HG02759 (cell line): ENCODE results near the gene ANXA2.
A peak's percentile ranks its signal among the peaks of the same experiment; 100 is the strongest.
"Not testable (repeated sequence)": the region's sequence is repeated elsewhere in the genome, so short reads cannot be mapped to it uniquely, and the experiment has no call there.

Experiments used
- ATAC-seq: cut with Tn5 transposase; IDR thresholded peaks from one replicate; pipeline ENCODE4 v1.9.1; 2021; ENCODE audit warnings: mild to moderate bottlenecking, moderate library complexity; ENCODE audit not compliant: unreplicated experiment

ANXA2 gene

DNA sequence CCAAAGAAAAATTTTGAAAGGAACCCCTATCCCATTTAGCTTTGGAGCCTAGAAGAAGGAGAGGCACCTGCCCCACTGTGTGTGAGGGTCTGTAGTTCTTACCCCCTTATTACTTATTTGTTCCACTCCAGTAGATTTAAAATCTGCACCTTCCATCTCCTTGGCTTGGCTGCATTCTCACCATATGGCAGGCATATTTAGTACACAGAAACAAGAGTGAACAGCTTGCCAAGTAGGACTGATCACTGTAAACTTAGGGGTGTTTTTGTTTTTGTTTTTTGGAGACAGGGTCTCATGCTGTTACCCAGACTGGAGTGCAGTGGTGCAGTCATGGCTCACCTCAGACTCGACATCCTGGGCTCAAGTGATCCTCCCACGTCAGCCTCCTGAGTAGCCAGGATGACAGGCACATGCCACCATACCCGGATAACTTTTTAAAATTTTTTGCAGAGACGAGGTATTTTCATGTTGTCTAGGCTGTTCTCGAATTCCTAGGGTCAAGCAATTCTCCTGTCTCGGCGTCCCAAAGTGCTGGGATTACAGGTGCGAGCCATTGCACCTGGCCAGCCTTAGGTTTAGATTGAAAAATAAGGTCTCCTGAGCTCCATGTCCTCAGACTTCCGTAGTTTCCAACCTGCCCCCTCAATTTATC, 14.1 kb upstream of the ANXA2 start:
- ATAC-seq = no peak

GRCh38 chr15:60410350-60410749, 12.6 kb upstream of the ANXA2 start:
- not testable (repeated sequence) for ATAC-seq

DNA sequence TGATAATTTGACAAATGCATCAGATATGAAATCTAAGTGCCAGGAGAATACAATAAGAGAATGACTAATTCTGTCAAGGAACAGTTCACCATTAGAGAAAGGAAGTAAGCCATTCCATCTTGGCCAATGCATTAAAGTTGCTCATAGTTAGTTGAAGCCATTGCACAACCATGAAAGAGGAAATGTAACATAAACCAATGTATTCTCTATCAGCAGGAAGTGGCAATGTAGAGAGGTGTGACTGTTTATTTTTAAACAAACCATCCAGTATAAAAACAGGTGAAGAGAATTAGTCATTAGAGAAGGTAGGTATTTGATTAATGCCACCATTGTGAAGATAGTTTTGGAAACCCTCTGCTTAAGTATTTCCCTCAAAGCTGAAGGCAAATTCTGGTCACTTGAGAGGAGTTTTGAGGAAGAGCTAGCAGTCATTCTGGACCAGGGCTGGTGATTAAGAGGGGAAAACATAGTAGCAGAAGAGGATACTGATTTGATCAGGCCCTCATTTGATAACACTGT, 10.7 kb upstream of the ANXA2 start:
- ATAC-seq = no peak

- no peak for ATAC-seq
These were observed 9.6 kb upstream of the ANXA2 start for GRCh38 chr15:60407415-60407805.

DNA sequence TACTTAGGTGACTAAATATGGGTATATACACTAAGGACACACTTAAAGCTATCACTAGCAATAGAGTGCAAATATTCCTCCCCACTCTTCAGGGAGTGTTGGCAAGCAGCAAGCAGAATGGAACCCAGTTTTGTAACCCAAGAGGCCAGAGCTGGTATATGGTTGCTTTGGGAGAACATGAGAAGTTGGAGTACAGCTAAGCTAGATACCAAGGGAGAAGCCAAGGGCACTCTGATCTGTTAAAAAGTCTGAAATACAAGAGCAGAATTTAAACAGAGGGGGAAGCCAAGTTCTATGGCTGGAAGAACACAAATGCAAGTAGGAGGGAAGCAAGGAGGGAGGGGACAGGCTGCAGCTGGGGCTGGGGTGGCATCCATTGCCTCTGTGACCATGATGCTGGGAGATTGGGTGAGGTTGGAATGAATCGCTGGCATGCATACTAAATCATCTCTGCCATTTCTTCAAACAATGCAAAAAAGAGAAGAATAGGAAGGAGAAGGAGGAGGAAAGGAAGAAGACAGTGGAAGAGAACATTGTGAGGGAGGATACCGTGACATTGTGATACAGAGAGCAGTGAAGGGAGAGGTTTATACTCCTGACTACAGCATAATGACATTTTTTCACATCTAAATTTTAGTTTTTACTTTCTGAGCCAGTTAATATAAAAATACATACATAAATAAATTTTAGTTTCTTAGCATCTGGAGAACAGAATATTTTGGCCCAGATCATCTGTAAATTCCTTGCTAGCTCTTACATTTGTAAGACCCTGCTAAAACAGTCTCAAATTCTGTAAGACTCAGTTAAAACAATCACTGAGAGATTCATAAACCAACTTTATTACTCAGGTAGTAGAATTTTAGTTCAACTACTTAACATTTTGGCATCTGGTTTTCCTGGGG, 9.0 kb upstream of the ANXA2 start:
- no peak for ATAC-seq

DNA sequence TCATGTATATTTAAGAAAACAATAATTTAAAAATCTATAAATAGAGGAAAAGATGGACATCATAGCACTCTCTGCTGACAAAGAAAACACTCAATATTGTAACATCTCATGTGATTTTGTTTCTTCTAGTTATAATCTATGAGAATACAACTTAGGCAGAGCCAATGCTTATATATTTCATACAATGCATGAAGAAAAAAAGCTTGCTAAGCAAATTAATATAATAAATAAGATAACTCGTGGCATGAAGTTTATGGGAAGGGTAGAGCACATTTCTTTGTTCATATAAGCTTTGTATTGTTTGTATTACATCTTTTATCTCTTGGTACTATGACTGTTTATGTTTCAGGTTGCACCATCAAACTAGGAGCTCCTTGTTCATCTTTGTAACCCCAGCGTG, 7.6 kb upstream of the ANXA2 start:
- no peak for ATAC-seq

- not testable (repeated sequence) for ATAC-seq
These were observed 6.6 kb upstream of the ANXA2 start for GRCh38 chr15:60404351-60404750.

DNA sequence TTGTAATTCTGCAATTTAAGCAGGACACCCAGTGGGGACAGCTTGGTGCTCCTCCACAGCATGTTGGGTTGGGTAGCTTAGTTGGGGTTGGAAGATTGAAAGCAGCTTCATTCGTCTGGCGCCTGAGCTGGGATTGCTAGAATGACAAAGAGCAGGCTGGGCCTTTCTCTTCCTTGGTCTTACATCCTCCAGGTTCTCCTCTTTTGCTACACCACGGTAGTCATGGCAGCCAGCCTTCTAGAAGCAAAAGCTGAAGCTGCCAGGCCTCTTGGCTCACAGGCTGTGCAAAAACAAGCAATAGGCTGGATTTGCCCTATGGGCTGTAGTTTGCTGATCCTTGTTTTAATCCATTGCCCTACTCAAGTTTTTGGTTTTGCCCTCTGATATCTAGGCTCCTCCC, 3.2 kb upstream of the ANXA2 start:
- ATAC-seq = no peak

DNA sequence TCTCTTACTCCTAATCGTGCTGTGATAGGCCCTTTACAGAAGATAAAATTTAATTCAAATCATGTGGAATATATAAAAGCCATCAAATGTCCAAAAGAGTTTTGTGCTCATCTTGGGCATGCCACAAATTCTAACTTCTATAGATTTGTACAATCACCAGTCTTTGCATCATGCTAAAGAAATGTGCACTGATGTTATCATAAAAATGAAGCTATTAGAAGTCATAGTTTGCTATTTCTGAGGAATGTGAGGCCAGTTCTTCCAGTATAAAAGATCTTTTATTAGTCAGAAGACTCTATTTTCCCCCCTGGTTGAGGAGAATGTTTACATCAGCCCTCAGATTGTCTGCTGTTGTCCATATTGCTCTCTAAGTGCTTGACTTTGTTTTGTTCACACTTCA, 2.1 kb upstream of the ANXA2 start:
- no peak for ATAC-seq

- ATAC-seq = no peak
These were observed 1.6 kb upstream of the ANXA2 start for GRCh38 chr15:60399246-60399915.

GRCh38 chr15:60396958-60397771, 621 bp downstream of the ANXA2 start:
- ATAC-seq = peak; percentile 69

DNA sequence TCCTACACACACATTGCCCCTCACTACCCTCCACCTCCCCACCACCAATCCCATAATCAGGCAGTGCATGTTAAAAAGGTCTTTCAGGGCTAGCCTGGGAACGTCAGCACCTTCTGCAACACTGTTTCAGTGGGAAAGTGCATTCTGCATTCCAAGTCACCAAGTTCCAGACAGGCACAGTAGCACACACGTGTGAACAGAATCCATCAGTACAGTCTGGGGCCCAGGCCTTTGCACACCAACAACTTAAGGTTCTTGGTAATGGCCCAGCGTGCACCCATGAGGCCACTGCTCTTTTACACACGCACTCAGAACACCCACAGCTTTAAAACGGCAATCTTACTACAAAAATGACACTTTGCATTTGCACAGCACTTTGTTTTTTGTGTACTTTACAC, 1.2 kb downstream of the ANXA2 start:
- no peak for ATAC-seq

DNA sequence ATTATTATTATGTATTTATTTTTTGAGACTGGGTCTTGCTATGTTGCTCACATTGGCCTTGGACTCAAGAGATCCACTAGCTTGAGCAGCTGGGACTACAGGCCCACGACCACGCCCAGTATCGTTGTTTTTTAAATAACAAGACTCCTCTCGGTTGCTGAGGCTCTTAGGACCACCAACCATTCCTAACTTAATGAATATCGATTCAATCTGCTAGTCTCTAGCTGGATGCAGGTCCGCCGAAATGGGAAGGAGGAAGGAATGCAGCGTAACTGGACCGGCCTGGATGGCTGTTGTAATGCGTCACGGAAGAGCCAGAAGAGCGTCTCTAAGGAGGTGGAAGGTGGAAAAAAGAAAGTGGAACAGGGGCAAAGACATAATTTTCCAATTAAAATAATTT, 1.7 kb downstream of the ANXA2 start:
- ATAC-seq = no peak

- no peak for ATAC-seq
These were observed 2.3 kb downstream of the ANXA2 start for GRCh38 chr15:60395276-60396011.

DNA sequence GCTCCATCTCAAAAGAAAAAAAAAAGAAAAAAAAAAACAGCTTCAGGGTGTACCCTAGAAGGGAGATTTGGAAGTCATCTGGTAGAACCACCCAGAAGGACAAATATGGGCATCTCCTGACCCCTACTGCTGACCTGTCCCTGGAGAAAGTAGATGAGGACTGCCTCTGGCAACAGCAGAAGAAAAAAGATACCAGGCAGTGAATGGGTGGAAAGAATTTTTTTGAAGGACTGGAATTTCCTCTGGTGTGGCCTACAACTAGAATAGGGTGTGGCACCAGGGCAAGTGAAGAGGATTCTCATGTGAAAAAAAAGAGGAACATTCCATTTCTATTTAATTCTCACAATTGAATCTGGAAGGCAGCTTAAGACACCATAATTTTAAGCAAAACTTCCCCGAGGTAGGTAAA, 3.1 kb downstream of the ANXA2 start:
- ATAC-seq = no peak

GRCh38 chr15:60392986-60393790, 4.6 kb downstream of the ANXA2 start:
- ATAC-seq = no peak

DNA sequence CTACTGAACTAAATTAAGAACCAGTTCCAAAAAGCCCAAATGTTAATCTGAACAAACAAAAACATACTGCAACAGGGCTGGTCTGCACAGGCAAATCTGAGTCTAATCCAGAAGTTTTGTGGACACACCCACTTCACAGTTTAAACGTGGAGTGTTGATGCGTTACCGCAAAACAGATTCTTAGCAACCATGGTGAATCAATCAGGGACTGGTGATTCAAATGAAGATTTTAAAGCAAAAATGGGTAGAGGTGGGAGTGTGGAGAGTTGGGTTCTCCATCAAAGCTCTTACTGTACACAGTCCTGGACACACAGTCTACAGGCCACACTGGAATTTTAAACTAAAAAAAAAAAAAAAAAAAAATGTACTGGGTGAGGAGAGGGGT, 5.2 kb downstream of the ANXA2 start:
- ATAC-seq = no peak

GRCh38 chr15:60391722-60392315, 6.0 kb downstream of the ANXA2 start:
- ATAC-seq = no peak
